Measurements from ENCODE around the gene GPBP1.
A peak's percentile ranks its signal among the peaks of the same experiment; 100 is the strongest.
"Not testable (repeated sequence)": the region's sequence is repeated elsewhere in the genome, so short reads cannot be mapped to it uniquely, and the experiment has no call there.

GPBP1 gene

DNA sequence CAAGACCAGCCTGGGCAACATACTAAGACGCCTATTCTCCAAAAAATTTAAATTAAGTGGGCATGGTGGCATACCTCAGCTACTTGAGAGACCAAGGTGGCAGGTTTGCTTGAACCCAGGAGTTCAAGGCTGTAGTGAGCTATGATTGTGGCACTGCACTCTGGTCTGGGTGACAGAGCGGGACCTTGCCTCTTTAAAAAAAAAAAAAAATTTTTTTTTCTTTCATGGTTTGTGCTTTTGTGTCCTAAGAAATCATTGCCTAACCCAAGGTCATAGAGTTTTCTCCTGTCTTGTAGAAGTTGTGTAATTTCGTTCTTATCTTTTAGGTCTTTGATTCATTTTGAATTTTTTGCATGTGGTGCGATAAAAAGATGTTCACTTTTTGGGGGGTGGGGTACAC, 12.3 kb downstream of the GPBP1 start:
- peak overlapping the region; percentile 30 for H3K4me3 ChIP-seq (ENCODE audit: low read depth, low read length, poor library complexity, severe bottlenecking)
- H3K4me2 ChIP-seq (ENCODE audit: low read length): peak overlapping the region; percentile 41
- no peaks in the 10 kb centered on the region for H3K27me3 ChIP-seq (ENCODE audit: insufficient read depth, low read length)
- H3K9ac ChIP-seq (ENCODE audit: low read length): peak overlapping the region; percentile 0; the same call in 1 of the 2 replicates
- peaks cover 58% of the 10 kb centered on the region for H3K4me1 ChIP-seq (ENCODE audit: insufficient read depth, low read length, severe bottlenecking)
- H3K9me2 ChIP-seq (ENCODE audit: low read depth, low read length): no peaks in the 10 kb centered on the region
- H3K9me3 ChIP-seq (ENCODE audit: low read length): no peaks in the 10 kb centered on the region
- H3K79me2 ChIP-seq (ENCODE audit: insufficient read depth, low read length): peaks cover 100% of the 10 kb centered on the region
- H3K27ac ChIP-seq (ENCODE audit: low read depth, low read length, poor library complexity, severe bottlenecking): peak overlapping the region; percentile 41
- no peak for TF ChIP-seq EZH2 (IDR thresholded peaks at IDR 0.05; ENCODE audit: borderline replicate concordance, low read length)
- TF ChIP-seq, protein P1, sequence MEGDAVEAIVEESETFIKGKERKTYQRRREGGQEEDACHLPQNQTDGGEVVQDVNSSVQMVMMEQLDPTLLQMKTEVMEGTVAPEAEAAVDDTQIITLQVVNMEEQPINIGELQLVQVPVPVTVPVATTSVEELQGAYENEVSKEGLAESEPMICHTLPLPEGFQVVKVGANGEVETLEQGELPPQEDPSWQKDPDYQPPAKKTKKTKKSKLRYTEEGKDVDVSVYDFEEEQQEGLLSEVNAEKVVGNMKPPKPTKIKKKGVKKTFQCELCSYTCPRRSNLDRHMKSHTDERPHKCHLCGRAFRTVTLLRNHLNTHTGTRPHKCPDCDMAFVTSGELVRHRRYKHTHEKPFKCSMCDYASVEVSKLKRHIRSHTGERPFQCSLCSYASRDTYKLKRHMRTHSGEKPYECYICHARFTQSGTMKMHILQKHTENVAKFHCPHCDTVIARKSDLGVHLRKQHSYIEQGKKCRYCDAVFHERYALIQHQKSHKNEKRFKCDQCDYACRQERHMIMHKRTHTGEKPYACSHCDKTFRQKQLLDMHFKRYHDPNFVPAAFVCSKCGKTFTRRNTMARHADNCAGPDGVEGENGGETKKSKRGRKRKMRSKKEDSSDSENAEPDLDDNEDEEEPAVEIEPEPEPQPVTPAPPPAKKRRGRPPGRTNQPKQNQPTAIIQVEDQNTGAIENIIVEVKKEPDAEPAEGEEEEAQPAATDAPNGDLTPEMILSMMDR (IDR thresholded peaks at IDR 0.05; ENCODE audit: low read length): no peak
- peaks cover 6% of the 10 kb centered on the region; the same call in 1 of the 2 replicates for H4K20me1 ChIP-seq (ENCODE audit: insufficient read depth, low read length)
- H3F3A ChIP-seq (ENCODE audit: insufficient read depth, low read length): no peaks in the 10 kb centered on the region
- H3K36me3 ChIP-seq (ENCODE audit: insufficient read depth, low read length): peaks cover 40% of the 10 kb centered on the region
- no peak overlapping the region for H2AFZ ChIP-seq (ENCODE audit: low read length)

DNA sequence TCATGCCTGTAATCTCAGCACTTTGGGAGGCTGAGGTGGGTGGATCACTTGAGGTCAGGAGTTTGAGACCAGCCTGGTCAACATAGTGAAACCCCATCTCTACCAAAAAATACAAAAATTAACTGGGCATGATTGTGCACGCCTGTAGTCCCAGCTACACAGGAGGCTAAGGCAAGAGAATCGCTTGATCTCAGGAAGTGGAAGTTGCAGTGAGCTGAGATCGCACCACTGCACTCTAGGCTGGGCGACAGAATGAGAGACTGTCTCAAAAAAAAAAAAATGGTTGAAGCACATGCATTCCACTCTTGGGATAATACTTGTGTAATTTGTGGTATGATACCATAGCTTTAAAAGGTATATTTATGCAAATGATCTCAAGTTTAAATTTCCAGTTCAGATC, 14.1 kb downstream of the GPBP1 start:
- not testable (repeated sequence) for H3K27me3 ChIP-seq (ENCODE audit: insufficient read depth, low read length); H2AFZ ChIP-seq (ENCODE audit: low read length); H3K9me2 ChIP-seq (ENCODE audit: low read depth, low read length); H3F3A ChIP-seq (ENCODE audit: insufficient read depth, low read length); H4K20me1 ChIP-seq (ENCODE audit: insufficient read depth, low read length); H3K9me3 ChIP-seq (ENCODE audit: low read length)
- peaks cover 44% of the 10 kb centered on the region for H3K36me3 ChIP-seq (ENCODE audit: insufficient read depth, low read length)
- peak overlapping the region; percentile 35 for H3K4me3 ChIP-seq (ENCODE audit: low read depth, low read length, poor library complexity, severe bottlenecking)
- H3K27ac ChIP-seq (ENCODE audit: low read depth, low read length, poor library complexity, severe bottlenecking): peak overlapping the region; percentile 40
- H3K4me2 ChIP-seq (ENCODE audit: low read length): peak overlapping the region; percentile 50
- peaks cover 100% of the 10 kb centered on the region for H3K79me2 ChIP-seq (ENCODE audit: insufficient read depth, low read length)
- H3K4me1 ChIP-seq (ENCODE audit: insufficient read depth, low read length, severe bottlenecking): peaks cover 52% of the 10 kb centered on the region
- peak overlapping the region; percentile 24; the same call in 1 of the 2 replicates for H3K9ac ChIP-seq (ENCODE audit: low read length)

DNA sequence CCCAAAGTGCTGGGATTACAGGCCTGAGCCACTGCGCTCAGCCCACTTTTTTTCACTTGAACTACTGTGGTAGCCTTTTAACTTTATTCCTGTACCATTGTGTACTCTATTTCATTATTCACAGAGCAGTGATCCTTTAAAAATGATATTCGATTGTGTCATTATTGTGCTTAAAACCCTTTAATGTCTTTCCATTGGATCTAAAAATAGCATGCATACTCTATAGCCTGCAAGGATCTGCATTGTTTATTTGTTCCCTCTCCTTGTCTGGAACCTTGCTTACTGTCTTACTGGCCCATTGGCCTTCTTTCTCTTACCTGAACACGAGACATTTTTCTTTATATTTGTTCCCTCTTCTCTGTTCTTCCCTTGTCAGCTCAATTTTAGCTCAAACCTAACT, 15.7 kb downstream of the GPBP1 start:
- H3K9me2 ChIP-seq (ENCODE audit: low read depth, low read length): no peaks in the 10 kb centered on the region
- no peaks in the 10 kb centered on the region for H3F3A ChIP-seq (ENCODE audit: insufficient read depth, low read length)
- H4K20me1 ChIP-seq (ENCODE audit: insufficient read depth, low read length): peaks cover 6% of the 10 kb centered on the region; the same call in 1 of the 2 replicates
- H2AFZ ChIP-seq (ENCODE audit: low read length): no peak overlapping the region
- H3K27me3 ChIP-seq (ENCODE audit: insufficient read depth, low read length): no peaks in the 10 kb centered on the region
- H3K9ac ChIP-seq (ENCODE audit: low read length): no peak overlapping the region
- peaks cover 42% of the 10 kb centered on the region for H3K36me3 ChIP-seq (ENCODE audit: insufficient read depth, low read length)
- TF ChIP-seq, protein P1 (IDR thresholded peaks at IDR 0.05; ENCODE audit: low read length): no peak
- TF ChIP-seq EZH2 (IDR thresholded peaks at IDR 0.05; ENCODE audit: borderline replicate concordance, low read length): no peak
- no peak overlapping the region; the same call in 1 of the 2 replicates for H3K4me2 ChIP-seq (ENCODE audit: low read length)
- H3K27ac ChIP-seq (ENCODE audit: low read depth, low read length, poor library complexity, severe bottlenecking): no peak overlapping the region
- no peaks in the 10 kb centered on the region for H3K9me3 ChIP-seq (ENCODE audit: low read length)
- peaks cover 47% of the 10 kb centered on the region for H3K4me1 ChIP-seq (ENCODE audit: insufficient read depth, low read length, severe bottlenecking)
- peaks cover 100% of the 10 kb centered on the region for H3K79me2 ChIP-seq (ENCODE audit: insufficient read depth, low read length)
- no peak overlapping the region for H3K4me3 ChIP-seq (ENCODE audit: low read depth, low read length, poor library complexity, severe bottlenecking)

DNA sequence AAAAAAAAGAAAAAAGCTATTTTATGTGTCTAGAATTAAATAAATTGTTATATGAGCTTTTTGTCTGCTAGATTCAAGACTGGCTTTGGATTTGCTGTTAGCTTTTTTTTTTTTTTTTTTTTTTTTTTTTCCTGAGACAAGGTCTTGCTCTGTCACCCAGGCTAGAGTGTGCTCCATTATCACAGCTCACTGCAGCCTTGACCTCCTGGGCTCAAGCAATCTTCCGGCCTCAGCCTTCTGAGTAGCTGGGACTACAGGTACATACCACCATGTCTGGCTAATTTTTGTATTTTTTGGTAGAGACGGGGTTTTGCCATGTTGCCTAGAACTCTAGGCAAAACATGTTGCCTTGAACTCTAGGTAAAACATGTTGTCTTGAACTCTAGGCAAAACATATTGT, 16.7 kb downstream of the GPBP1 start:
- H3K27me3 ChIP-seq (ENCODE audit: insufficient read depth, low read length): no peaks in the 10 kb centered on the region
- H3K4me2 ChIP-seq (ENCODE audit: low read length): no peak overlapping the region
- H4K20me1 ChIP-seq (ENCODE audit: insufficient read depth, low read length): peaks cover 6% of the 10 kb centered on the region; the same call in 1 of the 2 replicates
- H3K36me3 ChIP-seq (ENCODE audit: insufficient read depth, low read length): peaks cover 47% of the 10 kb centered on the region
- no peak overlapping the region for H3K9ac ChIP-seq (ENCODE audit: low read length)
- TF ChIP-seq, protein P1 (IDR thresholded peaks at IDR 0.05; ENCODE audit: low read length): no peak
- no peak for TF ChIP-seq EZH2 (IDR thresholded peaks at IDR 0.05; ENCODE audit: borderline replicate concordance, low read length)
- no peak overlapping the region for H3K27ac ChIP-seq (ENCODE audit: low read depth, low read length, poor library complexity, severe bottlenecking)
- no peaks in the 10 kb centered on the region for H3K9me3 ChIP-seq (ENCODE audit: low read length)
- peaks cover 36% of the 10 kb centered on the region for H3K4me1 ChIP-seq (ENCODE audit: insufficient read depth, low read length, severe bottlenecking)
- peaks cover 100% of the 10 kb centered on the region for H3K79me2 ChIP-seq (ENCODE audit: insufficient read depth, low read length)
- no peaks in the 10 kb centered on the region for H3K9me2 ChIP-seq (ENCODE audit: low read depth, low read length)
- H3K4me3 ChIP-seq (ENCODE audit: low read depth, low read length, poor library complexity, severe bottlenecking): no peak overlapping the region
- H2AFZ ChIP-seq (ENCODE audit: low read length): no peak overlapping the region
- H3F3A ChIP-seq (ENCODE audit: insufficient read depth, low read length): no peaks in the 10 kb centered on the region

All from OCI-LY1 (cell line).